Measurements from ENCODE around the gene MINDY4.

DNA sequence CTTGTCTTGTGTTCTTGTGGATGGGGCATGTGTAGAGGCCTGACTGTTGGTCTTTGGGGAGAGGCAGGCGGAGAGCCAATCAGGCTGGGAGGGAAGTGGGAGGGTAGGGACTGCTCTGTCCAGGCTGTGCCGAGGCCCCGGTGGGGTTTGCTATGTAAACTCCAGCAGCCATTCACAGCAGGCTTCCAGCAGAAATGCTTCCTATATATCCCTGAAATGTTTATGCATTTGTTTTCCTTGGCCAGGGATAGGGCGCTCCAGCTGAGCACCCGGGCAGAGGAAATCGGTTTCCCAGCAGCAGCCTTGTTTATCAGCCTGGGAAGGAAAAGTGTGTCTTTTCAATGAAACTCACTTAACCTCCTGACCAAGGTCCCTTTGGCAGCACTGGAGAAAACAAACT, 122.1 kb downstream of the MINDY4 start:
- TF ChIP-seq POLR2A (IDR thresholded peaks at IDR 0.05) (no peak), EP300 (IDR thresholded peaks at IDR 0.05) (peak in 1 of 4 donors; percentile 38), POLR2AphosphoS5 (IDR thresholded peaks at IDR 0.05) (peak; percentile 47 to 59)
- TF ChIP-seq, protein P1, sequence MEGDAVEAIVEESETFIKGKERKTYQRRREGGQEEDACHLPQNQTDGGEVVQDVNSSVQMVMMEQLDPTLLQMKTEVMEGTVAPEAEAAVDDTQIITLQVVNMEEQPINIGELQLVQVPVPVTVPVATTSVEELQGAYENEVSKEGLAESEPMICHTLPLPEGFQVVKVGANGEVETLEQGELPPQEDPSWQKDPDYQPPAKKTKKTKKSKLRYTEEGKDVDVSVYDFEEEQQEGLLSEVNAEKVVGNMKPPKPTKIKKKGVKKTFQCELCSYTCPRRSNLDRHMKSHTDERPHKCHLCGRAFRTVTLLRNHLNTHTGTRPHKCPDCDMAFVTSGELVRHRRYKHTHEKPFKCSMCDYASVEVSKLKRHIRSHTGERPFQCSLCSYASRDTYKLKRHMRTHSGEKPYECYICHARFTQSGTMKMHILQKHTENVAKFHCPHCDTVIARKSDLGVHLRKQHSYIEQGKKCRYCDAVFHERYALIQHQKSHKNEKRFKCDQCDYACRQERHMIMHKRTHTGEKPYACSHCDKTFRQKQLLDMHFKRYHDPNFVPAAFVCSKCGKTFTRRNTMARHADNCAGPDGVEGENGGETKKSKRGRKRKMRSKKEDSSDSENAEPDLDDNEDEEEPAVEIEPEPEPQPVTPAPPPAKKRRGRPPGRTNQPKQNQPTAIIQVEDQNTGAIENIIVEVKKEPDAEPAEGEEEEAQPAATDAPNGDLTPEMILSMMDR (IDR thresholded peaks at IDR 0.05): no peak
